H1 (cell line): Measurements from ENCODE around the gene NLRP7. TPM values are rescaled to one million over a fixed set of nuclear protein-coding genes. Genes with fewer than 3 reads are reported as not detected.

ENCODE experiments used
- ASH2L ChIP-seq: fragments of 200-600, 300-600 bp; sonication (generic); IDR thresholded peaks from one replicate; pipeline ENCODE4 v1.7.1; 2017; ENCODE audit warnings: low read length
- EP300 ChIP-seq, 2 experiments: IDR thresholded peaks; 1 replicate in 1 of 2; 2 replicates in 1 of 2; pipeline ENCODE4 v1.6.1; 2011 to 2012; ENCODE audit warnings: low read depth in 2 of 2, low read length in 2 of 2, mild to moderate bottlenecking in 2 of 2, borderline replicate concordance in 1 of 2, inconsistent platforms in 1 of 2, moderate library complexity in 1 of 2
- NANOG ChIP-seq: IDR thresholded peaks from 2 replicates; pipeline ENCODE4 v1.6.1; 2011; ENCODE audit warnings: low read length, low read depth, mild to moderate bottlenecking, inconsistent platforms; ENCODE audit not compliant: insufficient read depth, poor library complexity, severe bottlenecking
- polyA plus RNA-seq, 7 experiments: library from polyadenylated mRNA; depleted of rRNA in 3 of 7; stranded (reverse) in 5 of 7; unstranded in 2 of 7; fragments of >200 nt in 5 of 7; fragments of 200-250 nt in 2 of 7; gene quantifications; 1 replicate in 5 of 7; 2 replicates in 1 of 7; 4 replicates in 1 of 7; pipeline versions ENCODE4 v1.2.1 to v1.2.3, GENCODE V29; 2011 to 2013; ENCODE audit warnings: missing spikeins in 2 of 7, mixed read lengths in 2 of 7
- total RNA-seq: library from RNA; stranded (reverse); fragmentation: NEBNext Ultra II Directional; extraction: Animal tissue kit (Norgen Biotek cat#: 25700); gene quantifications from 2 replicates; pipeline ENCODE4 v1.2.1, GENCODE V29; 2021
- TF ChIP-seq, protein P1 (sequence below): IDR thresholded peaks from 2 replicates; pipeline ENCODE4 v1.6.1; 2012; ENCODE audit warnings: inconsistent platforms
- TF ChIP-seq, protein P2 (sequence below): IDR thresholded peaks from 2 replicates; pipeline ENCODE4 v1.6.1; 2012; ENCODE audit warnings: low read length, inconsistent platforms

NLRP7 gene
- total and polyA plus RNA-seq, 2 of the 8 experiments (the other 6 are each of a cell fraction or from before 2014, with no cell fraction given), result 0.91 to 1.2 TPM

DNA sequence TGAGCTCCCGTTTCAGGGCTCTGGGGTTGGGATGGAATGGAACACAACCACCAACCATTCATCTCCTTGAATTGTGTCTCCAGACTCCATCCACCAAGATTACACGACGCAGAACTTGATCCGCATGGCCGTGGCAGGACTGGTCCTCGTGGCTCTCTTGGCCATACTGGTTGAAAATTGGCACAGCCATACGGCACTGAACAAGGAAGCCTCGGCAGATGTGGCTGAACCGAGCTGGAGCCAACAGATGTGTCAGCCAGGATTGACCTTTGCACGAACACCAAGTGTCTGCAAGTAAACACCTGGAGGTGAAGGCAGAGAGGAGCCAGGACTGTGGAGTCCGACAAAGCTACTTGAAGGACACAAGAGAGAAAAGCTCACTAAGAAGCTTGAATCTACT, 57.8 kb downstream of the NLRP7 start (continued):
- TF ChIP-seq EP300 (IDR thresholded peaks at IDR 0.05; ENCODE audit: borderline replicate concordance in 1 of 2, low read depth in 2 of 2, low read length in 2 of 2) (no peak), ASH2L (no peak), NANOG (no peak)
- TF ChIP-seq, protein P1, sequence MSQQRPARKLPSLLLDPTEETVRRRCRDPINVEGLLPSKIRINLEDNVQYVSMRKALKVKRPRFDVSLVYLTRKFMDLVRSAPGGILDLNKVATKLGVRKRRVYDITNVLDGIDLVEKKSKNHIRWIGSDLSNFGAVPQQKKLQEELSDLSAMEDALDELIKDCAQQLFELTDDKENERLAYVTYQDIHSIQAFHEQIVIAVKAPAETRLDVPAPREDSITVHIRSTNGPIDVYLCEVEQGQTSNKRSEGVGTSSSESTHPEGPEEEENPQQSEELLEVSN, result no peak
- TF ChIP-seq, protein P2, sequence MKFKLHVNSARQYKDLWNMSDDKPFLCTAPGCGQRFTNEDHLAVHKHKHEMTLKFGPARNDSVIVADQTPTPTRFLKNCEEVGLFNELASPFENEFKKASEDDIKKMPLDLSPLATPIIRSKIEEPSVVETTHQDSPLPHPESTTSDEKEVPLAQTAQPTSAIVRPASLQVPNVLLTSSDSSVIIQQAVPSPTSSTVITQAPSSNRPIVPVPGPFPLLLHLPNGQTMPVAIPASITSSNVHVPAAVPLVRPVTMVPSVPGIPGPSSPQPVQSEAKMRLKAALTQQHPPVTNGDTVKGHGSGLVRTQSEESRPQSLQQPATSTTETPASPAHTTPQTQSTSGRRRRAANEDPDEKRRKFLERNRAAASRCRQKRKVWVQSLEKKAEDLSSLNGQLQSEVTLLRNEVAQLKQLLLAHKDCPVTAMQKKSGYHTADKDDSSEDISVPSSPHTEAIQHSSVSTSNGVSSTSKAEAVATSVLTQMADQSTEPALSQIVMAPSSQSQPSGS, result no peak
